Right atrium auricular region (tissue), 2 donors: Measurements from ENCODE around the gene STIP1. TPM values are rescaled to one million over a fixed set of nuclear protein-coding genes. Genes with fewer than 3 reads are reported as not detected.
A peak's percentile ranks its signal among the peaks of the same experiment; 100 is the strongest.

ENCODE experiments used
- DNase-seq: peaks from one replicate; pipeline ENCODE4 v3.0.0-alpha.2; 2019; ENCODE audit warnings: low spot score
- H3K27ac ChIP-seq, 2 donors: fragments of 200-600 bp; sonication (generic); 1 replicate in 1 of 2; 2 replicates in 1 of 2; pipeline ENCODE4 v1.5.1; 2016 to 2019
- H3K27me3 ChIP-seq, 2 donors: fragments of 200-600 bp; sonication (generic); one replicate each; pipeline versions ENCODE4 v1.5.1 to v1.6.0; 2017 to 2019
- H3K36me3 ChIP-seq: fragments of 200-600 bp; sonication (generic); one replicate; pipeline ENCODE4 v1.5.1; 2016
- H3K4me1 ChIP-seq, 2 donors: fragments of 200-600 bp; sonication (generic); one replicate each; pipeline versions ENCODE4 v1.5.1 to v1.6.0; 2017 to 2019
- H3K4me3 ChIP-seq, 2 donors: fragments of 200-600 bp; sonication (generic); 1 replicate in 1 of 2; 2 replicates in 1 of 2; pipeline ENCODE4 v1.5.1; 2017 to 2019; ENCODE audit warnings: mild to moderate bottlenecking in 1 of 2, moderate library complexity in 1 of 2
- H3K9me3 ChIP-seq, 2 donors: fragments of 200-600 bp; sonication (generic); one replicate each; pipeline ENCODE4 v1.5.1; 2019
- total RNA-seq, 2 donors: library from RNA; depleted of rRNA; stranded (reverse); fragments of >200 nt; gene quantifications; one replicate each; pipeline ENCODE4 v1.1.0, GENCODE V29; 2016
- TF ChIP-seq, protein P1 (sequence below), 2 donors: fragments of 200-600 bp; sonication (generic); IDR thresholded peaks; one replicate each; pipeline ENCODE4 v1.5.1; 2019; ENCODE audit warnings: antibody characterized with exemption in 2 of 2

STIP1 gene
- total RNA-seq, 2 donors from 2014 or later, result 88.9 to 114 TPM

DNA sequence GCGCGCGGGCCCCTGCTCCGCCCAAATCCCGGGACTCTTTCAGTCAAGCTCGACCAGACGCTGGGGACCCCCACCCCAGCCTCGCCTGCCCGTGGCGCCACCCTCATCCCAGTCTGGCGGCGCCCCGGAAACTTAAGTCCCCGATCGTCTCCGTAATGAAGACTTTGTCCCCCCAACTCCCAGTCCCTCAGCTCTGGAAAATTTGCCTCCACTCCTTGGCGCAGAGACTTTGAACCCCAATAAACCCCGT, 65.7 kb downstream of the STIP1 start:
- no peaks in the 10 kb centered on the region for H3K27me3 ChIP-seq
- TF ChIP-seq, protein P1, sequence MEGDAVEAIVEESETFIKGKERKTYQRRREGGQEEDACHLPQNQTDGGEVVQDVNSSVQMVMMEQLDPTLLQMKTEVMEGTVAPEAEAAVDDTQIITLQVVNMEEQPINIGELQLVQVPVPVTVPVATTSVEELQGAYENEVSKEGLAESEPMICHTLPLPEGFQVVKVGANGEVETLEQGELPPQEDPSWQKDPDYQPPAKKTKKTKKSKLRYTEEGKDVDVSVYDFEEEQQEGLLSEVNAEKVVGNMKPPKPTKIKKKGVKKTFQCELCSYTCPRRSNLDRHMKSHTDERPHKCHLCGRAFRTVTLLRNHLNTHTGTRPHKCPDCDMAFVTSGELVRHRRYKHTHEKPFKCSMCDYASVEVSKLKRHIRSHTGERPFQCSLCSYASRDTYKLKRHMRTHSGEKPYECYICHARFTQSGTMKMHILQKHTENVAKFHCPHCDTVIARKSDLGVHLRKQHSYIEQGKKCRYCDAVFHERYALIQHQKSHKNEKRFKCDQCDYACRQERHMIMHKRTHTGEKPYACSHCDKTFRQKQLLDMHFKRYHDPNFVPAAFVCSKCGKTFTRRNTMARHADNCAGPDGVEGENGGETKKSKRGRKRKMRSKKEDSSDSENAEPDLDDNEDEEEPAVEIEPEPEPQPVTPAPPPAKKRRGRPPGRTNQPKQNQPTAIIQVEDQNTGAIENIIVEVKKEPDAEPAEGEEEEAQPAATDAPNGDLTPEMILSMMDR (IDR thresholded peaks at IDR 0.05), result no peak
- peaks cover 0 to 44% of the 10 kb centered on the region in 2 donors for H3K4me1 ChIP-seq
- H3K4me3 ChIP-seq, result peak overlapping the region; percentile 77 to 83
- H3K27ac ChIP-seq, result peak overlapping the region; percentile 63 to 71
- no peaks in the 10 kb centered on the region for H3K9me3 ChIP-seq
- no peak for DNase-seq
- H3K36me3 ChIP-seq, result peaks cover 20% of the 10 kb centered on the region

DNA sequence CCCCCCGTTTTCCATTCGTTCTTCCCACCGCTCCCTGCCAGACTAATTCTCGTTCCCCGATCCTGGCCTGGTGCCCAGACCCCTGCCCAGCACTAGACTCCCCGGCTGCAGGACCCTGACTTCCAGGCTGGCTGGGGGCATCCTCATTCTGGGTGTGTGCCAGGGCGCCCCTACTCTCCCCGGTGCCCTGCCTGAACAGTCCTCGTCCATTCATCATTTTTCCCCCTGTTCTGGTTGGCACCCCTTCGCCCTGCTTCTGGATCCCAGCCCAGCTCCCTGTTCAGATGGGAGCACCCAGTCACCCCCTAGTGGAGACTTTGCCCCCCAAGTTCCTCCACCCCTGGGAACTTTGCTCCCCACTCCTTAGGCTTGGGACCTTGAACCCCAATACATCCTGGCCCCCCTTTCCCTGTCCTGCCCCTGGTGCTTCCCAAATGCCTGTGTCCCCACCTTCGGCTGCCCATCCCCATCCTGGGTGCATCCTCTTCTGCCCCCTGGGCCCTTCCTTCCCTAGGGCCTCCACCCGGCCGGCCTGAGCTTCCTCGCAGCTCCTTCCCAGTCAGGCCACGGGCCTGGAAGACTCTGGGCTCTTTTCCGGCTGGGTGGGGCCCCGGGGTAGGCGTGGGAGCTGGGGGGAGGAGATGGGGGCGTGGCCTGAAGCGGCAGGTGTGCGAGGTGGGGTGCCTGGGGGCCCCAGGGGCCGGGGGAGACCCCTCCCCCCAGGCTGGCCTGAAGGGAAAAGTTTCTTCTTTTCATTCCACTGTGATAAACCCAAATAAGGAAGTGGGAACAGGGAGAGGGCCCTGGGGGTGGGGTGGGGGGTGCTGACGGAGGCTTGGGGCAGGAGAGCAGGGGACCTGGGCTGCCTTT, 66.3 kb downstream of the STIP1 start:
- H3K27ac ChIP-seq, result peak overlapping the region; percentile 63 to 71
- H3K4me3 ChIP-seq, result peak overlapping the region; percentile 77 to 83
- DNase-seq, result no peak
- no peaks in the 10 kb centered on the region for H3K27me3 ChIP-seq
- no peaks in the 10 kb centered on the region for H3K9me3 ChIP-seq
- peaks cover 20% of the 10 kb centered on the region for H3K36me3 ChIP-seq
- peaks cover 0 to 40% of the 10 kb centered on the region in 2 donors for H3K4me1 ChIP-seq
- TF ChIP-seq, protein P1 (IDR thresholded peaks at IDR 0.05), result peak in 1 of 2 donors; percentile 31

DNA sequence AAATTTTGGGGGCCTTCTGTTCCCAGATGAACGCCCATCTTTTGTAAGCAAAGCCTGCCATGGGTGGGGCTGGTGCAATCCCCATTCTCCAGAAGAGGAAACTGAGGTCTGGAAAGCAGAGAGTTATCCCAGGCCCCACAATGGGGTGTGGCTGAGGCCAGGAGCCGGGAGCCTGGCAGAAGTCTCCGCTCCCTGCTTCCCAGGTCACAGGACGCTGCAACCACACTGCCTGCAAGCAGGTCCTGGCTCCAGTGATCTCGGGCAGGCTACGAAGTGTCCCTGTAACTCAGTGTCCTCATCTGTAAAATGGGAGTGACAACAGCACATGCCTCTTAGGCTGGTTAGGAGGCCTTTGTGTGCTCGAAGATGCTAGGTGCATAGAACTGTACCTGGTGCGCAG, 67.1 kb downstream of the STIP1 start:
- Histone ChIP-seq H3K4me3 (peak overlapping the region in 1 of 2 donors; percentile 83), H3K27ac (peak overlapping the region in 1 of 2 donors; percentile 71), H3K36me3 (peaks cover 20% of the 10 kb centered on the region), H3K27me3 (no peaks in the 10 kb centered on the region), H3K4me1 (peaks cover 0 to 33% of the 10 kb centered on the region in 2 donors), H3K9me3 (no peaks in the 10 kb centered on the region)
- no peak for DNase-seq
- TF ChIP-seq, protein P1 (IDR thresholded peaks at IDR 0.05), result no peak

DNA sequence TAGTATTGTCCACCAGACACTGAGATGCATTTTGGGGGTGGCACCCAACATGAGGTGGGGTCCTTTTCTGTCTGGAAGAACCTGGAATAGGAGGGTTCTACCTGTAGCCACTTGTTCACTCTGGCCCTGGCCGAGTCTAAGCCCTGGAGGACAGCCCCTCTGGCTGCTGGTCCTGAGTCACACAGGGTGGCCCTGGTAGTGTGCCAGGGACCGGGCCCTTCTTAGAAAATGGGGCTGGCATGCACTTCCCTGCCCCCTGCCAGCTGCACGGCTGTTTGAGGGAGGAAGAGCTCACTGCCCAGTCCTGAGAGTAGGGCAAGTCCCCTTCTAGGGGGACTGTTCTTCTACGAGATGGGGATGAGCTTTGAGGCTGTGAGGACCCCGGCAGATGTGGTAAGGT, 67.5 kb downstream of the STIP1 start:
- H3K4me3 ChIP-seq, result no peak overlapping the region
- no peaks in the 10 kb centered on the region for H3K9me3 ChIP-seq
- no peak overlapping the region for H3K27ac ChIP-seq
- H3K36me3 ChIP-seq, result peaks cover 23% of the 10 kb centered on the region
- H3K4me1 ChIP-seq, result peaks cover 0 to 32% of the 10 kb centered on the region in 2 donors
- no peaks in the 10 kb centered on the region for H3K27me3 ChIP-seq
- TF ChIP-seq, protein P1 (IDR thresholded peaks at IDR 0.05), result no peak
- DNase-seq, result no peak

Other genes with a start within 250 kb of the STIP1 start
- gene NAA40, start 247.2 kb upstream of the STIP1 start, total RNA-seq, result 10 to 100 TPM; 15.4 to 25.5 TPM
- gene COX8A, start 211.6 kb upstream of the STIP1 start, total RNA-seq, result 1,000 to 10,000 TPM in 1 of 2 donors, 100 to 1,000 TPM in 1; 830 to 1,057 TPM
- 10 to 100 TPM; 55.9 to 57.1 TPM for gene OTUB1, start 199.7 kb upstream of the STIP1 start, total RNA-seq
- gene FLRT1, start 150.2 kb upstream of the STIP1 start, total RNA-seq, result 1 to 10 TPM in 1 of 2 donors, under 1 TPM in 1; 0.67 to 1.7 TPM
- 10 to 100 TPM; 50.7 to 59.0 TPM for gene MACROD1, start 20.1 kb upstream of the STIP1 start, total RNA-seq
- 10 to 100 TPM in 1 of 2 donors, 1 to 10 TPM in 1; 6.3 to 19.4 TPM for gene FERMT3, start 20.6 kb downstream of the STIP1 start, total RNA-seq
- gene TRPT1, start 40.0 kb downstream of the STIP1 start, total RNA-seq, result 10 to 100 TPM; 86.0 to 95.8 TPM
- 10 to 100 TPM; 73.3 to 95.6 TPM for gene NUDT22, start 40.1 kb downstream of the STIP1 start, total RNA-seq
- gene DNAJC4, start 44.4 kb downstream of the STIP1 start, total RNA-seq, result 10 to 100 TPM; 24.7 to 32.1 TPM
- 100 to 1,000 TPM; 153 to 201 TPM for gene VEGFB, start 48.4 kb downstream of the STIP1 start, total RNA-seq
- gene FKBP2, start 54.9 kb downstream of the STIP1 start, total RNA-seq, result 10 to 100 TPM; 59.1 to 83.4 TPM
- 10 to 100 TPM; 76.4 to 99.2 TPM for gene PPP1R14B, start 60.8 kb downstream of the STIP1 start, total RNA-seq
- gene PLCB3, start 65.4 kb downstream of the STIP1 start, total RNA-seq, result 10 to 100 TPM in 1 of 2 donors, 1 to 10 TPM in 1; 7.5 to 15.5 TPM
- 100 to 1,000 TPM; 120 to 122 TPM for gene BAD, start 98.5 kb downstream of the STIP1 start, total RNA-seq
- 10 to 100 TPM; 22.1 to 23.5 TPM for gene GPR137, start 99.7 kb downstream of the STIP1 start, total RNA-seq
- gene KCNK4, start 105.1 kb downstream of the STIP1 start, total RNA-seq, result not detected
- gene CATSPERZ, start 114.2 kb downstream of the STIP1 start, total RNA-seq, result not detected
- 100 to 1,000 TPM; 164 to 190 TPM for gene ESRRA, start 119.4 kb downstream of the STIP1 start, total RNA-seq
- 100 to 1,000 TPM; 110 to 151 TPM for gene TRMT112, start 131.4 kb downstream of the STIP1 start, total RNA-seq
- gene PRDX5, start 131.9 kb downstream of the STIP1 start, total RNA-seq, result 100 to 1,000 TPM; 401 to 435 TPM
- 10 to 100 TPM; 11.7 to 12.0 TPM for gene CCDC88B, start 154.0 kb downstream of the STIP1 start, total RNA-seq
- 10 to 100 TPM; 11.4 to 22.2 TPM for gene RPS6KA4, start 173.0 kb downstream of the STIP1 start, total RNA-seq